IMR-90 (cell line): ENCODE results near the gene EML1. TPM values are rescaled to one million over a fixed set of nuclear protein-coding genes. Genes with fewer than 3 reads are reported as not detected.

ENCODE experiments used
- ATAC-seq: fragments of 200-7000 bp; cut with Tn5 transposase; 2 replicates; pipeline ENCODE4 v1.9.1; 2020; ENCODE audit warnings: low read depth, mild to moderate bottlenecking, moderate library complexity
- BruUV-seq: library from RNA; stranded (reverse); fragments of 400-500 nt; replicated peaks from 2 replicates; lab custom pipeline; 2021; lab: Mats Ljungman, UMichigan
- CTCF ChIA-PET: fragments of 300-600 bp; formaldehyde crosslinking; extraction: SDS; loops from one replicate; lab custom pipeline; 2021; ENCODE audit warnings: antibody characterized with exemption; lab: Yijun Ruan, JAX
- POLR2A ChIA-PET: fragments of 300-600 bp; sonication (Branson Sonifier 250); formaldehyde crosslinking; loops from one replicate; lab custom pipeline; 2022; ENCODE audit warnings: antibody characterized with exemption; ENCODE audit not compliant: unreplicated experiment; lab: Charles Lee
- DNase-seq: peaks from one replicate; pipeline ENCODE4 v3.0.0; 2013
- H2AFZ ChIP-seq: replicated peaks from 2 replicates; pipeline ENCODE3; 2013; ENCODE audit warnings: low read length, mild to moderate bottlenecking; ENCODE audit not compliant: poor library complexity
- H2AK5ac ChIP-seq: 2 replicates; pipeline ENCODE4 v1.6.1; 2013; ENCODE audit warnings: low read depth, low read length, inconsistent platforms
- H2AK9ac ChIP-seq: replicated peaks from 2 replicates; pipeline ENCODE3; 2013; ENCODE audit warnings: mild to moderate bottlenecking, low read depth, low read length, moderate library complexity; ENCODE audit not compliant: poor library complexity
- H2BK120ac ChIP-seq: 2 replicates; pipeline ENCODE4 v1.6.1; 2013; ENCODE audit warnings: low read depth, low read length, inconsistent platforms
- H2BK15ac ChIP-seq: 3 replicates; pipeline ENCODE4 v1.6.1; 2013; ENCODE audit warnings: low read depth, low read length, inconsistent platforms
- H2BK20ac ChIP-seq: 2 replicates; pipeline ENCODE4 v1.6.1; 2013; ENCODE audit warnings: low read depth, mild to moderate bottlenecking, inconsistent platforms, low read length, moderate library complexity
- H2BK5ac ChIP-seq: 2 replicates; pipeline ENCODE4 v1.6.1; 2013; ENCODE audit warnings: mild to moderate bottlenecking, low read depth, low read length, inconsistent platforms; ENCODE audit not compliant: poor library complexity, severe bottlenecking
- H3K14ac ChIP-seq: replicated peaks from 2 replicates; pipeline ENCODE4 v1.6.1; 2013; ENCODE audit warnings: low read depth, low read length, inconsistent platforms
- H3K18ac ChIP-seq: 2 replicates; pipeline ENCODE4 v1.6.1; 2013; ENCODE audit warnings: low read depth, low read length, control low read depth
- H3K23ac ChIP-seq: 2 replicates; pipeline ENCODE4 v1.6.1; 2013; ENCODE audit warnings: low read depth, low read length, inconsistent platforms
- H3K27ac ChIP-seq: 2 replicates; pipeline ENCODE4 v1.5.1; 2013; ENCODE audit warnings: mild to moderate bottlenecking, control low read depth, low read length; ENCODE audit not compliant: insufficient read depth
- H3K27me3 ChIP-seq: 2 replicates; pipeline ENCODE4 v1.6.1; 2013; ENCODE audit warnings: low read length; ENCODE audit not compliant: control insufficient read depth, insufficient read depth
- H3K36me3 ChIP-seq: 2 replicates; pipeline ENCODE4 v1.6.1; 2013; ENCODE audit warnings: low read length, mixed read lengths; ENCODE audit not compliant: control insufficient read depth, insufficient read depth
- H3K4ac ChIP-seq: 2 replicates; pipeline ENCODE4 v1.6.1; 2013; ENCODE audit warnings: low read depth, low read length, inconsistent platforms
- H3K4me1 ChIP-seq: 2 replicates; pipeline ENCODE4 v1.6.1; 2013; ENCODE audit warnings: low read length, mixed read lengths; ENCODE audit not compliant: control insufficient read depth, insufficient read depth
- H3K4me2 ChIP-seq: 2 replicates; pipeline ENCODE4 v1.6.1; 2013; ENCODE audit warnings: low read depth, mild to moderate bottlenecking, control low read depth, low read length, moderate library complexity
- H3K4me3 ChIP-seq: 2 replicates; pipeline ENCODE4 v1.5.1; 2013; ENCODE audit warnings: low read depth, mild to moderate bottlenecking, control low read depth, low read length, moderate library complexity; ENCODE audit not compliant: insufficient read depth
- H3K56ac ChIP-seq: 2 replicates; pipeline ENCODE4 v1.6.1; 2013; ENCODE audit warnings: low read length, inconsistent platforms; ENCODE audit not compliant: insufficient read depth; ENCODE audit errors: extremely low read depth
- H3K79me1 ChIP-seq, 2 experiments: 2 replicates each; pipeline ENCODE4 v1.6.1; 2013; ENCODE audit warnings: low read length in 2 of 2, inconsistent platforms in 1 of 2, low read depth in 1 of 2
- H3K9ac ChIP-seq: 2 replicates; pipeline ENCODE4 v1.6.1; 2013; ENCODE audit warnings: low read depth, low read length, control low read depth
- H3K9me1 ChIP-seq: 2 replicates; pipeline ENCODE4 v1.6.1; 2013; ENCODE audit warnings: low read length, inconsistent platforms; ENCODE audit not compliant: insufficient read depth
- H3K9me3 ChIP-seq: 2 replicates; pipeline ENCODE4 v1.6.1; 2013; ENCODE audit warnings: low read length; ENCODE audit not compliant: control insufficient read depth, insufficient read depth
- H4K20me1 ChIP-seq: 2 replicates; pipeline ENCODE4 v1.6.1; 2013; ENCODE audit warnings: low read length, inconsistent platforms; ENCODE audit not compliant: insufficient read depth
- H4K5ac ChIP-seq: 2 replicates; pipeline ENCODE4 v1.6.1; 2013; ENCODE audit warnings: mild to moderate bottlenecking, low read depth, low read length, control low read depth
- H4K8ac ChIP-seq, 2 experiments: 2 replicates each; pipeline ENCODE4 v1.6.1; 2013; ENCODE audit warnings: low read depth in 2 of 2, low read length in 2 of 2, control low read depth in 1 of 2, inconsistent platforms in 1 of 2
- H4K91ac ChIP-seq: 2 replicates; pipeline ENCODE4 v1.6.1; 2013; ENCODE audit warnings: low read depth, low read length, inconsistent platforms; ENCODE audit not compliant: insufficient read depth
- BHLHE40 ChIP-seq: fragments of 150-350 bp; IDR thresholded peaks from 2 replicates; pipeline ENCODE4 v1.6.1; 2016; ENCODE audit warnings: mild to moderate bottlenecking, low read depth, low read length
- CEBPB ChIP-seq: IDR thresholded peaks from 2 replicates; pipeline ENCODE4 v1.6.1; 2012; ENCODE audit warnings: low read depth, low read length, improper control_type of control experiment
- CHD1 ChIP-seq: IDR thresholded peaks from 2 replicates; pipeline ENCODE4 v1.6.1; 2012; ENCODE audit warnings: low read depth, low read length, improper control_type of control experiment
- CTCF ChIP-seq: conservative IDR thresholded peaks from 2 replicates; pipeline ENCODE4 v1.5.1; 2012; ENCODE audit warnings: mild to moderate bottlenecking, low read depth, low read length, improper control_type of control experiment
- ELK1 ChIP-seq: fragments of 150-350 bp; IDR thresholded peaks from 2 replicates; pipeline ENCODE4 v1.6.1; 2016; ENCODE audit warnings: low read depth, mild to moderate bottlenecking, low read length, moderate library complexity, borderline replicate concordance
- FOS ChIP-seq: fragments of 150-350 bp; IDR thresholded peaks from 2 replicates; pipeline ENCODE4 v1.6.1; 2016; ENCODE audit warnings: low read depth, low read length
- MAFK ChIP-seq: IDR thresholded peaks from 2 replicates; pipeline ENCODE4 v1.6.1; 2012; ENCODE audit warnings: low read depth, low read length, improper control_type of control experiment
- MAZ ChIP-seq: IDR thresholded peaks from 2 replicates; pipeline ENCODE4 v1.6.1; 2012; ENCODE audit warnings: low read depth, mild to moderate bottlenecking, low read length, improper control_type of control experiment, moderate library complexity, borderline replicate concordance
- MXI1 ChIP-seq: IDR thresholded peaks from 2 replicates; pipeline ENCODE4 v1.6.1; 2012; ENCODE audit warnings: low read depth, mild to moderate bottlenecking, low read length, moderate library complexity, borderline replicate concordance
- NFE2L2 ChIP-seq: fragments of 150-350 bp; IDR thresholded peaks from 2 replicates; pipeline ENCODE4 v1.6.1; 2016; ENCODE audit warnings: low read depth, mild to moderate bottlenecking, low read length
- POLR2A ChIP-seq: IDR thresholded peaks from 2 replicates; pipeline ENCODE4 v1.6.1; 2012; ENCODE audit warnings: mild to moderate bottlenecking, low read depth, low read length
- RAD21 ChIP-seq: IDR thresholded peaks from 2 replicates; pipeline ENCODE4 v1.6.1; 2012; ENCODE audit warnings: low read length, improper control_type of control experiment
- RCOR1 ChIP-seq: IDR thresholded peaks from 2 replicates; pipeline ENCODE4 v1.6.1; 2012; ENCODE audit warnings: mild to moderate bottlenecking, low read length, improper control_type of control experiment; ENCODE audit not compliant: insufficient replicate concordance
- RFX5 ChIP-seq: IDR thresholded peaks from 2 replicates; pipeline ENCODE4 v1.8.0; 2012; ENCODE audit warnings: low read depth, mild to moderate bottlenecking, low read length, moderate library complexity
- USF2 ChIP-seq: fragments of 150-350 bp; IDR thresholded peaks from 2 replicates; pipeline ENCODE4 v1.6.1; 2017; ENCODE audit warnings: mild to moderate bottlenecking, antibody characterized with exemption, low read length, low read depth
- WGBS, 2 experiments: methylation state at CpG; one replicate each; pipeline versions ENCODE4 v1.1.5 to v1.1.7; 2013; ENCODE audit warnings: missing lambda C conversion rate in 2 of 2; ENCODE audit not compliant: insufficient read length in 1 of 2; ENCODE audit errors: extremely low coverage in 2 of 2; 5-methylcytosine and 5-hydroxymethylcytosine counted together
- dilution Hi-C: fragments of 300-500 bp; cut with HindIII; formaldehyde crosslinking; loops from one replicate; pipeline ENCODE4 v1.14.3; 2018; ENCODE audit warnings: low sequenced_read_pairs; ENCODE audit not compliant: unreplicated experiment
- in situ Hi-C: fragments of 300-500 bp; cut with MboI; formaldehyde crosslinking; loops from 3 replicates; pipeline ENCODE4 v1.14.3; 2019; ENCODE audit warnings: low sequenced_read_pairs, inconsistent platforms, mixed read lengths
- intact Hi-C: fragments of 100-400 bp; cut with micrococcal nuclease; formaldehyde crosslinking; loops from 2 replicates; pipeline ENCODE4 v1.10.0; 2022
- polyA plus RNA-seq, 3 experiments: library from polyadenylated mRNA; depleted of rRNA; stranded (reverse); fragments of >200 nt; gene quantifications; 2 replicates each; pipeline ENCODE4 v1.2.3, GENCODE V29; 2012; ENCODE audit warnings: low replicate concordance in 1 of 3
- total RNA-seq: library from RNA; depleted of rRNA; stranded (reverse); fragments of >200 nt; gene quantifications from 2 replicates; pipeline ENCODE4 v1.2.3, GENCODE V29; 2012

Gene EML1
- total and polyA plus RNA-seq, 2 of the 4 experiments (the other 2 are of a cell fraction), result 14.0 to 42.3 TPM

GRCh38 chr14:99937475-99938244 is 144.4 kb downstream of the EML1 start:
- Histone ChIP-seq H3K4me2 (no peak overlapping the region), H3K9ac (no peak overlapping the region), H3K4ac (no peak overlapping the region), H2BK15ac (no peak overlapping the region), H2AFZ (no peak overlapping the region), H3K36me3 (peaks cover 42% of the 10 kb centered on the region), H3K9me1 (0 out of 2 replicates have a peak, but pooled peaks cover 4% of the 10 kb centered on the region), H4K91ac (no peak overlapping the region), H4K5ac (no peak overlapping the region), H3K27me3 (no peaks in the 10 kb centered on the region), H2BK5ac (no peak overlapping the region), H3K4me1 (peaks cover 3% of the 10 kb centered on the region; the same call in 1 of the 2 replicates), H3K23ac (no peak overlapping the region), H2BK120ac (no peak overlapping the region), H3K4me3 (no peak overlapping the region), H3K56ac (no peak overlapping the region), H2AK9ac (no peak overlapping the region), H3K27ac (no peak overlapping the region), H3K9me3 (no peaks in the 10 kb centered on the region), H3K18ac (no peak overlapping the region), H2AK5ac (no peak overlapping the region), H3K79me1 (no peaks in the 10 kb centered on the region), H3K14ac (no peak overlapping the region), H4K8ac (no peak overlapping the region), H2BK20ac (no peak overlapping the region), H4K20me1 (no peaks in the 10 kb centered on the region)
- CTCF ChIA-PET, result no interaction called here
- WGBS, 2 experiments, result 100% methylated on average over 1 of the region's 14 CpGs; no CpG with 5 or more reads in 1 of the 2 experiments
- no peak for TF ChIP-seq MAZ
- no peak for TF ChIP-seq RCOR1
- no peak for TF ChIP-seq CHD1
- TF ChIP-seq POLR2A, result no peak
- no peak for TF ChIP-seq BHLHE40
- no peak for TF ChIP-seq MAFK
- no peak for TF ChIP-seq NFE2L2
- TF ChIP-seq RAD21, result no peak
- TF ChIP-seq CTCF, result no peak
- no peak for TF ChIP-seq FOS
- TF ChIP-seq USF2, result no peak
- TF ChIP-seq ELK1, result no peak
- no peak for TF ChIP-seq CEBPB
- TF ChIP-seq MXI1, result no peak
- TF ChIP-seq RFX5, result no peak
- in situ Hi-C loops, result no loop called here
- intact Hi-C loops, result loop anchor here (10.0 kb wide), 1 partner anchor 567 kb away; no protein-coding TSS in a partner anchor
- no TSS peak for BruUV-seq
- dilution Hi-C loops, result no loop called here
- ATAC-seq, result no peak
- no peak for DNase-seq
- POLR2A ChIA-PET, result no interaction called here
